ENCODE data around the gene POU4F1.

GRCh38 chr13:78611040-78611439, 7.7 kb upstream of the POU4F1 start:
- no peak for TF ChIP-seq POLR2AphosphoS5 (IDR thresholded peaks at IDR 0.05)
- TF ChIP-seq, protein P1, sequence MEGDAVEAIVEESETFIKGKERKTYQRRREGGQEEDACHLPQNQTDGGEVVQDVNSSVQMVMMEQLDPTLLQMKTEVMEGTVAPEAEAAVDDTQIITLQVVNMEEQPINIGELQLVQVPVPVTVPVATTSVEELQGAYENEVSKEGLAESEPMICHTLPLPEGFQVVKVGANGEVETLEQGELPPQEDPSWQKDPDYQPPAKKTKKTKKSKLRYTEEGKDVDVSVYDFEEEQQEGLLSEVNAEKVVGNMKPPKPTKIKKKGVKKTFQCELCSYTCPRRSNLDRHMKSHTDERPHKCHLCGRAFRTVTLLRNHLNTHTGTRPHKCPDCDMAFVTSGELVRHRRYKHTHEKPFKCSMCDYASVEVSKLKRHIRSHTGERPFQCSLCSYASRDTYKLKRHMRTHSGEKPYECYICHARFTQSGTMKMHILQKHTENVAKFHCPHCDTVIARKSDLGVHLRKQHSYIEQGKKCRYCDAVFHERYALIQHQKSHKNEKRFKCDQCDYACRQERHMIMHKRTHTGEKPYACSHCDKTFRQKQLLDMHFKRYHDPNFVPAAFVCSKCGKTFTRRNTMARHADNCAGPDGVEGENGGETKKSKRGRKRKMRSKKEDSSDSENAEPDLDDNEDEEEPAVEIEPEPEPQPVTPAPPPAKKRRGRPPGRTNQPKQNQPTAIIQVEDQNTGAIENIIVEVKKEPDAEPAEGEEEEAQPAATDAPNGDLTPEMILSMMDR (IDR thresholded peaks at IDR 0.05) = no peak
- TF ChIP-seq POLR2A (IDR thresholded peaks at IDR 0.05) = no peak
